ENCODE data around the gene SYT1. TPM values are rescaled to one million over a fixed set of nuclear protein-coding genes. Genes with fewer than 3 reads are reported as not detected.

SYT1 gene
- total RNA-seq, 2 donors from 2014 or later = 6.1 to 11.5 TPM

- no peak for TF ChIP-seq POLR2A (IDR thresholded peaks at IDR 0.05)
- no peak for TF ChIP-seq POLR2AphosphoS5 (IDR thresholded peaks at IDR 0.05)
- TF ChIP-seq, protein P1, sequence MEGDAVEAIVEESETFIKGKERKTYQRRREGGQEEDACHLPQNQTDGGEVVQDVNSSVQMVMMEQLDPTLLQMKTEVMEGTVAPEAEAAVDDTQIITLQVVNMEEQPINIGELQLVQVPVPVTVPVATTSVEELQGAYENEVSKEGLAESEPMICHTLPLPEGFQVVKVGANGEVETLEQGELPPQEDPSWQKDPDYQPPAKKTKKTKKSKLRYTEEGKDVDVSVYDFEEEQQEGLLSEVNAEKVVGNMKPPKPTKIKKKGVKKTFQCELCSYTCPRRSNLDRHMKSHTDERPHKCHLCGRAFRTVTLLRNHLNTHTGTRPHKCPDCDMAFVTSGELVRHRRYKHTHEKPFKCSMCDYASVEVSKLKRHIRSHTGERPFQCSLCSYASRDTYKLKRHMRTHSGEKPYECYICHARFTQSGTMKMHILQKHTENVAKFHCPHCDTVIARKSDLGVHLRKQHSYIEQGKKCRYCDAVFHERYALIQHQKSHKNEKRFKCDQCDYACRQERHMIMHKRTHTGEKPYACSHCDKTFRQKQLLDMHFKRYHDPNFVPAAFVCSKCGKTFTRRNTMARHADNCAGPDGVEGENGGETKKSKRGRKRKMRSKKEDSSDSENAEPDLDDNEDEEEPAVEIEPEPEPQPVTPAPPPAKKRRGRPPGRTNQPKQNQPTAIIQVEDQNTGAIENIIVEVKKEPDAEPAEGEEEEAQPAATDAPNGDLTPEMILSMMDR (IDR thresholded peaks at IDR 0.05) = no peak
- Histone ChIP-seq H3K4me1 (replicated peaks) (no peaks in the 10 kb centered on the region), H3K4me3 (no peak overlapping the region), H3K9me3 (no peaks in the 10 kb centered on the region), H3K36me3 (no peaks in the 10 kb centered on the region), H3K27ac (no peak overlapping the region), H3K27me3 (replicated peaks; ENCODE audit: insufficient read depth) (no peaks in the 10 kb centered on the region)
- DNase-seq (ENCODE audit: low spot score) = no peak
- intact Hi-C loops (cut with DNase I) = no loop called here
- 64% methylated on average over 1 of the region's 1 CpG for WGBS
These were observed 523.4 kb downstream of the SYT1 start for GRCh38 chr12:79388011-79388410.

GRCh38 chr12:79393842-79394241 lies 529.3 kb downstream of the SYT1 start:
- no peaks in the 10 kb centered on the region for H3K27me3 ChIP-seq (replicated peaks; ENCODE audit: insufficient read depth)
- no peak for DNase-seq (ENCODE audit: low spot score)
- no peak for TF ChIP-seq POLR2AphosphoS5 (IDR thresholded peaks at IDR 0.05)
- no peak for TF ChIP-seq POLR2A (IDR thresholded peaks at IDR 0.05)
- TF ChIP-seq, protein P1 (IDR thresholded peaks at IDR 0.05) = no peak

GRCh38 chr12:79397609-79398008 lies 533.0 kb downstream of the SYT1 start:
- Histone ChIP-seq H3K4me1 (replicated peaks) (no peaks in the 10 kb centered on the region), H3K27me3 (replicated peaks; ENCODE audit: insufficient read depth) (no peaks in the 10 kb centered on the region), H3K27ac (no peak overlapping the region), H3K36me3 (no peaks in the 10 kb centered on the region), H3K9me3 (no peaks in the 10 kb centered on the region), H3K4me3 (no peak overlapping the region)
- TF ChIP-seq, protein P1 (IDR thresholded peaks at IDR 0.05) = no peak
- TF ChIP-seq POLR2A (IDR thresholded peaks at IDR 0.05) (no peak), POLR2AphosphoS5 (IDR thresholded peaks at IDR 0.05) (no peak)
- WGBS = 82% methylated on average over 2 of the region's 2 CpGs
- intact Hi-C loops (cut with DNase I) = no loop called here
- no peak for DNase-seq (ENCODE audit: low spot score)

More at GRCh38 chr12:79393842-79394241, 529.3 kb downstream of the SYT1 start:
- Histone ChIP-seq H3K36me3 (no peaks in the 10 kb centered on the region), H3K27ac (no peak overlapping the region), H3K4me3 (no peak overlapping the region), H3K4me1 (replicated peaks) (no peaks in the 10 kb centered on the region), H3K9me3 (no peaks in the 10 kb centered on the region)
- intact Hi-C loops (cut with DNase I) = no loop called here
- 91% methylated on average over 2 of the region's 2 CpGs for WGBS

- no peaks in the 10 kb centered on the region for H3K4me1 ChIP-seq (replicated peaks)
- H3K27ac ChIP-seq = no peak overlapping the region
- no peaks in the 10 kb centered on the region for H3K9me3 ChIP-seq
- no peak for DNase-seq (ENCODE audit: low spot score)
- H3K4me3 ChIP-seq = no peak overlapping the region
- no peaks in the 10 kb centered on the region for H3K36me3 ChIP-seq
- intact Hi-C loops (cut with DNase I) = no loop called here
- no peaks in the 10 kb centered on the region for H3K27me3 ChIP-seq (replicated peaks; ENCODE audit: insufficient read depth)
- 95% methylated on average over 3 of the region's 3 CpGs for WGBS
- TF ChIP-seq POLR2AphosphoS5 (IDR thresholded peaks at IDR 0.05) (no peak), POLR2A (IDR thresholded peaks at IDR 0.05) (no peak)
- TF ChIP-seq, protein P1 (IDR thresholded peaks at IDR 0.05) = no peak
These were observed 535.9 kb downstream of the SYT1 start for GRCh38 chr12:79400481-79400880.

DNA sequence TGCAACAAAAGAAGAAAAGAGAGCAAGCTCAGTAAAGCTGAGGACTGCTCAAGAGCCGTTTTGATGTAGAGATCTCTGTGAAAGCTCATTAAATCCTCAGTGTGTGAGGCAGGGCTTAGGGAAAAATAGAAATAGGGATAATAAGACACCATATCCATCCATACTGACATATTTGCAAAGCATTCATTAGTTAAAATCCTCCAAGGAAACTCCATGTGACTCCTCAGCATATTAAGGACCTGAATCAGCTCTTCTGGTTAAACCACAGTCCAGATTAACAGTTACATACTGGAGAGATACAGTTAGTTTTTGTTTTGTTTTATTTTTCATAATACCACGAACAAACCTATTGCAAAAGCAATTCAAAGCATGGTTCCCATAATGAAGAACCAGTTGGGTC lies 538.0 kb downstream of the SYT1 start:
- Histone ChIP-seq H3K4me1 (replicated peaks) (no peaks in the 10 kb centered on the region), H3K4me3 (no peak overlapping the region), H3K27me3 (replicated peaks; ENCODE audit: insufficient read depth) (no peaks in the 10 kb centered on the region), H3K27ac (no peak overlapping the region), H3K9me3 (no peaks in the 10 kb centered on the region), H3K36me3 (no peaks in the 10 kb centered on the region)
- TF ChIP-seq POLR2A (IDR thresholded peaks at IDR 0.05) (no peak), POLR2AphosphoS5 (IDR thresholded peaks at IDR 0.05) (no peak)
- TF ChIP-seq, protein P1 (IDR thresholded peaks at IDR 0.05) = no peak
- DNase-seq (ENCODE audit: low spot score) = no peak
- WGBS = 73% methylated on average over 2 of the region's 2 CpGs
- intact Hi-C loops (cut with DNase I) = no loop called here

Measured in prostate gland (tissue), 2 donors.